Measurements from ENCODE around the gene ESRRG.

GRCh38 chr1:216523449-216524190, 199.6 kb downstream of the ESRRG start:
- TF ChIP-seq GATA2 (IDR thresholded peaks at IDR 0.05; ENCODE audit: low read depth, low read length) (no peak), GATA3 (IDR thresholded peaks at IDR 0.05; ENCODE audit: low read depth, low read length) (no peak)

Data from SH-SY5Y (cell line).